ENCODE results near the gene ZNF629. TPM values are rescaled to one million over a fixed set of nuclear protein-coding genes. Genes with fewer than 3 reads are reported as not detected.

The ZNF629 gene
- total and polyA plus RNA-seq, 2 experiments from 2014 or later: 4.1 to 20.3 TPM

GRCh38 chr16:30761928-30762902 is 24.8 kb downstream of the ZNF629 start, which contains the start of the genes CFAP119 and RNF40:
TSS of gene CFAP119 (minus strand) at chr16:30762062. CDS start at chr16:30761748, 314 bp downstream.
TSS of gene RNF40 (plus strand) at chr16:30762322. CDS start at chr16:30762546, 224 bp downstream.
- H3K4me1 ChIP-seq (ENCODE audit: insufficient read depth): peaks cover 6% of the 10 kb centered on the region; the same call in 1 of the 2 replicates
- H3K9me2 ChIP-seq (ENCODE audit: insufficient read depth): no peaks in the 10 kb centered on the region
- Mint-ChIP-seq H3K4me1 (peaks cover 16% of the 10 kb centered on the region), H3K27me3 (ENCODE audit: insufficient read depth, low read depth, poor library complexity) (peaks cover 27% of the 10 kb centered on the region), H3K27ac (peak within 1 kb of the TSS; percentile 90), H3K9me3 (no peaks in the 10 kb centered on the region; the same call in 2 of the 3 replicates), H3K4me3 (peak within 1 kb of the TSS; percentile 95), H3K36me3 (ENCODE audit: low read depth) (peaks cover 50% of the 10 kb centered on the region)
- DNase-seq (ENCODE audit: low spot score): peak; percentile 98
- ATAC-seq: peak; percentile 96
- peaks cover 31% of the 10 kb centered on the region for H3K36me3 ChIP-seq (ENCODE audit: insufficient read depth)
- H3K4me3 ChIP-seq: peak within 1 kb of the TSS; percentile 79
- peak within 1 kb of the TSS; percentile 67 for H2AFZ ChIP-seq
- H4K20me1 ChIP-seq (replicated peaks; ENCODE audit: insufficient read depth): peaks cover 24% of the 10 kb centered on the region
- no peak within 1 kb of the TSS for H3K27ac ChIP-seq (ENCODE audit: low read depth)
- H3K4me2 ChIP-seq: peak within 1 kb of the TSS; percentile 93
- TF ChIP-seq POLR2AphosphoS5 (IDR thresholded peaks at IDR 0.05; ENCODE audit: low read depth): peak; percentile 71
- TF ChIP-seq, protein P1, sequence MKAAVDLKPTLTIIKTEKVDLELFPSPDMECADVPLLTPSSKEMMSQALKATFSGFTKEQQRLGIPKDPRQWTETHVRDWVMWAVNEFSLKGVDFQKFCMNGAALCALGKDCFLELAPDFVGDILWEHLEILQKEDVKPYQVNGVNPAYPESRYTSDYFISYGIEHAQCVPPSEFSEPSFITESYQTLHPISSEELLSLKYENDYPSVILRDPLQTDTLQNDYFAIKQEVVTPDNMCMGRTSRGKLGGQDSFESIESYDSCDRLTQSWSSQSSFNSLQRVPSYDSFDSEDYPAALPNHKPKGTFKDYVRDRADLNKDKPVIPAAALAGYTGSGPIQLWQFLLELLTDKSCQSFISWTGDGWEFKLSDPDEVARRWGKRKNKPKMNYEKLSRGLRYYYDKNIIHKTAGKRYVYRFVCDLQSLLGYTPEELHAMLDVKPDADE (IDR thresholded peaks at IDR 0.05): peak; percentile 39; the same call in 1 of the 2 replicates
- TF ChIP-seq CREB1 (CRISPR knock-in tag; IDR thresholded peaks at IDR 0.05; ENCODE audit: low read depth): peak; percentile 93
- TF ChIP-seq JUNB (IDR thresholded peaks at IDR 0.05; ENCODE audit: unreplicated experiment): no peak
- no peaks in the 10 kb centered on the region for H3K27me3 ChIP-seq (ENCODE audit: insufficient read depth)
- H3K79me2 ChIP-seq (replicated peaks; ENCODE audit: insufficient read depth): peaks cover 24% of the 10 kb centered on the region
- 0 out of 2 replicates have a peak, but pooled peaks cover 7% of the 10 kb centered on the region for H3F3A ChIP-seq (replicated peaks; ENCODE audit: low read depth)

- Histone ChIP-seq H3K79me2 (replicated peaks; ENCODE audit: insufficient read depth) (peaks cover 24% of the 10 kb centered on the region), H4K20me1 (replicated peaks; ENCODE audit: insufficient read depth) (peaks cover 20% of the 10 kb centered on the region), H3K4me2 (peak overlapping the region; percentile 88), H2AFZ (peak overlapping the region; percentile 67), H3K4me1 (ENCODE audit: insufficient read depth) (peaks cover 6% of the 10 kb centered on the region; the same call in 1 of the 2 replicates), H3F3A (replicated peaks; ENCODE audit: low read depth) (0 out of 2 replicates have a peak, but pooled peaks cover 7% of the 10 kb centered on the region), H3K4me3 (peak overlapping the region; percentile 79), H3K9me2 (ENCODE audit: insufficient read depth) (no peaks in the 10 kb centered on the region), H3K27ac (ENCODE audit: low read depth) (no peak overlapping the region), H3K27me3 (ENCODE audit: insufficient read depth) (no peaks in the 10 kb centered on the region), H3K36me3 (ENCODE audit: insufficient read depth) (peaks cover 28% of the 10 kb centered on the region)
- peak overlapping the region; percentile 95 for H3K4me3 Mint-ChIP-seq
- no peaks in the 10 kb centered on the region; the same call in 2 of the 3 replicates for H3K9me3 Mint-ChIP-seq
- DNase-seq (ENCODE audit: low spot score) (peak; percentile 80), ATAC-seq (peak; percentile 48)
- H3K27me3 Mint-ChIP-seq (ENCODE audit: insufficient read depth, low read depth, poor library complexity): peaks cover 27% of the 10 kb centered on the region
- peak overlapping the region; percentile 90 for H3K27ac Mint-ChIP-seq
- H3K4me1 Mint-ChIP-seq: peaks cover 16% of the 10 kb centered on the region
- peaks cover 45% of the 10 kb centered on the region for H3K36me3 Mint-ChIP-seq (ENCODE audit: low read depth)
- TF ChIP-seq, protein P2, sequence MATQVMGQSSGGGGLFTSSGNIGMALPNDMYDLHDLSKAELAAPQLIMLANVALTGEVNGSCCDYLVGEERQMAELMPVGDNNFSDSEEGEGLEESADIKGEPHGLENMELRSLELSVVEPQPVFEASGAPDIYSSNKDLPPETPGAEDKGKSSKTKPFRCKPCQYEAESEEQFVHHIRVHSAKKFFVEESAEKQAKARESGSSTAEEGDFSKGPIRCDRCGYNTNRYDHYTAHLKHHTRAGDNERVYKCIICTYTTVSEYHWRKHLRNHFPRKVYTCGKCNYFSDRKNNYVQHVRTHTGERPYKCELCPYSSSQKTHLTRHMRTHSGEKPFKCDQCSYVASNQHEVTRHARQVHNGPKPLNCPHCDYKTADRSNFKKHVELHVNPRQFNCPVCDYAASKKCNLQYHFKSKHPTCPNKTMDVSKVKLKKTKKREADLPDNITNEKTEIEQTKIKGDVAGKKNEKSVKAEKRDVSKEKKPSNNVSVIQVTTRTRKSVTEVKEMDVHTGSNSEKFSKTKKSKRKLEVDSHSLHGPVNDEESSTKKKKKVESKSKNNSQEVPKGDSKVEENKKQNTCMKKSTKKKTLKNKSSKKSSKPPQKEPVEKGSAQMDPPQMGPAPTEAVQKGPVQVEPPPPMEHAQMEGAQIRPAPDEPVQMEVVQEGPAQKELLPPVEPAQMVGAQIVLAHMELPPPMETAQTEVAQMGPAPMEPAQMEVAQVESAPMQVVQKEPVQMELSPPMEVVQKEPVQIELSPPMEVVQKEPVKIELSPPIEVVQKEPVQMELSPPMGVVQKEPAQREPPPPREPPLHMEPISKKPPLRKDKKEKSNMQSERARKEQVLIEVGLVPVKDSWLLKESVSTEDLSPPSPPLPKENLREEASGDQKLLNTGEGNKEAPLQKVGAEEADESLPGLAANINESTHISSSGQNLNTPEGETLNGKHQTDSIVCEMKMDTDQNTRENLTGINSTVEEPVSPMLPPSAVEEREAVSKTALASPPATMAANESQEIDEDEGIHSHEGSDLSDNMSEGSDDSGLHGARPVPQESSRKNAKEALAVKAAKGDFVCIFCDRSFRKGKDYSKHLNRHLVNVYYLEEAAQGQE (IDR thresholded peaks at IDR 0.05; ENCODE audit: unreplicated experiment): no peak
- TF ChIP-seq ZNF331 (CRISPR knock-in tag; IDR thresholded peaks at IDR 0.05; ENCODE audit: low read depth): no peak
- no peak for TF ChIP-seq CREB1 (CRISPR knock-in tag; IDR thresholded peaks at IDR 0.05; ENCODE audit: low read depth)
- TF ChIP-seq EZH2 (IDR thresholded peaks at IDR 0.05; ENCODE audit: low read depth, unreplicated experiment): no peak
These were observed 25.5 kb downstream of the ZNF629 start for GRCh38 chr16:30761427-30761927.
